HCT116 (cell line): ENCODE results near the gene CACNA2D3.

Experiments used
- EGR1 ChIP-seq: IDR thresholded peaks from 2 replicates; pipeline ENCODE4 v1.6.1; 2012; ENCODE audit warnings: low read depth
- POLR2A ChIP-seq: IDR thresholded peaks from 2 replicates; pipeline ENCODE4 v1.7.0; 2011; ENCODE audit warnings: borderline replicate concordance; ENCODE audit not compliant: insufficient read depth, insufficient read length; ENCODE audit errors: extremely low read depth
- SIN3A ChIP-seq: IDR thresholded peaks from 2 replicates; pipeline ENCODE4 v1.6.1; 2012; ENCODE audit warnings: low read depth
- TF ChIP-seq, protein P1 (sequence below), 3 experiments: fragments of 200-600 bp in 1 of 3; sonication (generic) in 1 of 3; IDR thresholded peaks in 2 of 3; conservative IDR thresholded peaks in 1 of 3; 2 replicates each; pipeline ENCODE4 v1.5.1; 2012 to 2017; ENCODE audit warnings: low read depth in 2 of 3, low read length in 2 of 3, antibody characterized with exemption in 1 of 3, borderline replicate concordance in 1 of 3, control low read depth in 1 of 3, mild to moderate bottlenecking in 1 of 3, mixed read lengths in 1 of 3, mixed run types in 1 of 3, moderate library complexity in 1 of 3; ENCODE audit not compliant: insufficient read depth in 1 of 3
- TF ChIP-seq, protein P2 (sequence below): IDR thresholded peaks from 2 replicates; pipeline ENCODE4 v1.6.1; 2012; ENCODE audit warnings: low read depth

DNA sequence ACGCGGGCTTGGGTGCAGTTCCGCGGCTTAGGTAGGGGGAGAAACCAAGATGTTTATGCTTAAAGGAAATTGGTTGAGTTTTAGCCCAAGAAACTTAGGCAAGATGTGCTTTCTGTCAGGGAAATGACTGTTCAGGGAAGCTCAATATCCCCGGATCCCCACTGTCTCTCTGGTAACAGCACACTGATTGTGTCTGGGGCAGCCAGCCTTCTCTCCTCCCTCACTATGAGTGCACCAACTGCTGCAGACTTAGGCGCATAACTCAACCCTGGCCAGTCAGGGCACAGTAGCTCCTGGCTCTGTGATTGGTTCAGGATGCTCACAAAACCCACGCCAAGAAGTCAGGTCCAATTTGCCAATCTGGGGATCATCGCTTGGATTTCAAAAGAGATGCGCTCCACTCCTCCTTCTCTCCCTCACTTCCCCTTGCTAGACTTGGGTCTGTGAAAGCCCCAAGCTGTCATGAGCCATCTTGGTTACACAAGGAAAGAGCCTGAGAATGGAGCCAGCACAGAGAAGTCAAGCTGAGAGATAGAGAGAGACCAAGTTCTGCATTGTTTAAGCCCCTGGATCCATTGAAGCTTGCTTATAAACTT lies 42.5 kb upstream of the CACNA2D3 start:
- no peak for TF ChIP-seq SIN3A
- no peak for TF ChIP-seq EGR1
- no peak for TF ChIP-seq POLR2A
- TF ChIP-seq, protein P1, sequence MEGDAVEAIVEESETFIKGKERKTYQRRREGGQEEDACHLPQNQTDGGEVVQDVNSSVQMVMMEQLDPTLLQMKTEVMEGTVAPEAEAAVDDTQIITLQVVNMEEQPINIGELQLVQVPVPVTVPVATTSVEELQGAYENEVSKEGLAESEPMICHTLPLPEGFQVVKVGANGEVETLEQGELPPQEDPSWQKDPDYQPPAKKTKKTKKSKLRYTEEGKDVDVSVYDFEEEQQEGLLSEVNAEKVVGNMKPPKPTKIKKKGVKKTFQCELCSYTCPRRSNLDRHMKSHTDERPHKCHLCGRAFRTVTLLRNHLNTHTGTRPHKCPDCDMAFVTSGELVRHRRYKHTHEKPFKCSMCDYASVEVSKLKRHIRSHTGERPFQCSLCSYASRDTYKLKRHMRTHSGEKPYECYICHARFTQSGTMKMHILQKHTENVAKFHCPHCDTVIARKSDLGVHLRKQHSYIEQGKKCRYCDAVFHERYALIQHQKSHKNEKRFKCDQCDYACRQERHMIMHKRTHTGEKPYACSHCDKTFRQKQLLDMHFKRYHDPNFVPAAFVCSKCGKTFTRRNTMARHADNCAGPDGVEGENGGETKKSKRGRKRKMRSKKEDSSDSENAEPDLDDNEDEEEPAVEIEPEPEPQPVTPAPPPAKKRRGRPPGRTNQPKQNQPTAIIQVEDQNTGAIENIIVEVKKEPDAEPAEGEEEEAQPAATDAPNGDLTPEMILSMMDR (IDR thresholded peaks at IDR 0.05 in 2 of 3, conservative IDR thresholded peaks at IDR 0.05 in 1 of 3; ENCODE audit: borderline replicate concordance in 1 of 3, insufficient read depth in 1 of 3, low read depth in 2 of 3, low read length in 2 of 3), result no peak
- TF ChIP-seq, protein P2, sequence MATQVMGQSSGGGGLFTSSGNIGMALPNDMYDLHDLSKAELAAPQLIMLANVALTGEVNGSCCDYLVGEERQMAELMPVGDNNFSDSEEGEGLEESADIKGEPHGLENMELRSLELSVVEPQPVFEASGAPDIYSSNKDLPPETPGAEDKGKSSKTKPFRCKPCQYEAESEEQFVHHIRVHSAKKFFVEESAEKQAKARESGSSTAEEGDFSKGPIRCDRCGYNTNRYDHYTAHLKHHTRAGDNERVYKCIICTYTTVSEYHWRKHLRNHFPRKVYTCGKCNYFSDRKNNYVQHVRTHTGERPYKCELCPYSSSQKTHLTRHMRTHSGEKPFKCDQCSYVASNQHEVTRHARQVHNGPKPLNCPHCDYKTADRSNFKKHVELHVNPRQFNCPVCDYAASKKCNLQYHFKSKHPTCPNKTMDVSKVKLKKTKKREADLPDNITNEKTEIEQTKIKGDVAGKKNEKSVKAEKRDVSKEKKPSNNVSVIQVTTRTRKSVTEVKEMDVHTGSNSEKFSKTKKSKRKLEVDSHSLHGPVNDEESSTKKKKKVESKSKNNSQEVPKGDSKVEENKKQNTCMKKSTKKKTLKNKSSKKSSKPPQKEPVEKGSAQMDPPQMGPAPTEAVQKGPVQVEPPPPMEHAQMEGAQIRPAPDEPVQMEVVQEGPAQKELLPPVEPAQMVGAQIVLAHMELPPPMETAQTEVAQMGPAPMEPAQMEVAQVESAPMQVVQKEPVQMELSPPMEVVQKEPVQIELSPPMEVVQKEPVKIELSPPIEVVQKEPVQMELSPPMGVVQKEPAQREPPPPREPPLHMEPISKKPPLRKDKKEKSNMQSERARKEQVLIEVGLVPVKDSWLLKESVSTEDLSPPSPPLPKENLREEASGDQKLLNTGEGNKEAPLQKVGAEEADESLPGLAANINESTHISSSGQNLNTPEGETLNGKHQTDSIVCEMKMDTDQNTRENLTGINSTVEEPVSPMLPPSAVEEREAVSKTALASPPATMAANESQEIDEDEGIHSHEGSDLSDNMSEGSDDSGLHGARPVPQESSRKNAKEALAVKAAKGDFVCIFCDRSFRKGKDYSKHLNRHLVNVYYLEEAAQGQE, result no peak
